Measurements from ENCODE around the gene RUBCNL. TPM values are rescaled to one million over a fixed set of nuclear protein-coding genes. Genes with fewer than 3 reads are reported as not detected.

Gene RUBCNL
- total RNA-seq, 2 donors from 2014 or later = 0.13 to 5.8 TPM

GRCh38 chr13:46367617-46368327, 19.3 kb downstream of the RUBCNL start:
- Mint-ChIP-seq H3K4me3 (no peak overlapping the region), H3K36me3 (ENCODE audit: low read depth) (no peaks in the 10 kb centered on the region), H3K27me3 (peaks cover 27% of the 10 kb centered on the region), H3K27ac (no peak overlapping the region), H3K4me1 (peaks cover 3% of the 10 kb centered on the region)
- ATAC-seq (no peak), DNase-seq (no peak)
- H3K9me3 ChIP-seq (ENCODE audit: control insufficient read depth, low read length, poor library complexity, severe bottlenecking) = no peaks in the 10 kb centered on the region

GRCh38 chr13:46361276-46361934, 25.6 kb downstream of the RUBCNL start:
- DNase-seq (no peak), ATAC-seq (no peak)
- Mint-ChIP-seq H3K36me3 (ENCODE audit: low read depth) (no peaks in the 10 kb centered on the region), H3K4me1 (no peaks in the 10 kb centered on the region), H3K27ac (no peak overlapping the region), H3K27me3 (peaks cover 6% of the 10 kb centered on the region), H3K4me3 (no peak overlapping the region)
- H3K9me3 ChIP-seq (ENCODE audit: control insufficient read depth, low read length, poor library complexity, severe bottlenecking) = no peaks in the 10 kb centered on the region

GRCh38 chr13:46360604-46361003, 26.4 kb downstream of the RUBCNL start:
- Mint-ChIP-seq H3K4me1 (no peaks in the 10 kb centered on the region), H3K27me3 (no peaks in the 10 kb centered on the region), H3K27ac (no peak overlapping the region)

GRCh38 chr13:46359714-46360113, 27.3 kb downstream of the RUBCNL start:
- DNase-seq (no peak), ATAC-seq (no peak)
- no peak overlapping the region for H3K4me3 Mint-ChIP-seq
- H3K4me1 Mint-ChIP-seq = no peaks in the 10 kb centered on the region
- no peaks in the 10 kb centered on the region for H3K9me3 ChIP-seq (ENCODE audit: control insufficient read depth, low read length, poor library complexity, severe bottlenecking)
- H3K27ac Mint-ChIP-seq = no peak overlapping the region
- no peaks in the 10 kb centered on the region for H3K27me3 Mint-ChIP-seq
- no peaks in the 10 kb centered on the region for H3K36me3 Mint-ChIP-seq (ENCODE audit: low read depth)

More at GRCh38 chr13:46360604-46361003, 26.4 kb downstream of the RUBCNL start:
- no peak overlapping the region for H3K4me3 Mint-ChIP-seq
- H3K36me3 Mint-ChIP-seq (ENCODE audit: low read depth) = no peaks in the 10 kb centered on the region
- no peaks in the 10 kb centered on the region for H3K9me3 ChIP-seq (ENCODE audit: control insufficient read depth, low read length, poor library complexity, severe bottlenecking)
- no peak for DNase-seq
- ATAC-seq = no peak

- no peaks in the 10 kb centered on the region for H3K9me3 ChIP-seq (ENCODE audit: control insufficient read depth, low read length, poor library complexity, severe bottlenecking)
- no peaks in the 10 kb centered on the region for H3K36me3 Mint-ChIP-seq (ENCODE audit: low read depth)
- no peaks in the 10 kb centered on the region for H3K27me3 Mint-ChIP-seq
- DNase-seq (no peak), ATAC-seq (no peak)
- no peak overlapping the region for H3K27ac Mint-ChIP-seq
- no peaks in the 10 kb centered on the region for H3K4me1 Mint-ChIP-seq
- H3K4me3 Mint-ChIP-seq = no peak overlapping the region
Observed at GRCh38 chr13:46355901-46356590, 31.0 kb downstream of the RUBCNL start.

- Mint-ChIP-seq H3K4me1 (no peaks in the 10 kb centered on the region), H3K27me3 (no peaks in the 10 kb centered on the region), H3K27ac (no peak overlapping the region), H3K36me3 (ENCODE audit: low read depth) (no peaks in the 10 kb centered on the region), H3K4me3 (no peak overlapping the region)
- DNase-seq (no peak), ATAC-seq (peak; percentile 6)
- H3K9me3 ChIP-seq (ENCODE audit: control insufficient read depth, low read length, poor library complexity, severe bottlenecking) = no peaks in the 10 kb centered on the region
Observed at GRCh38 chr13:46355088-46355468, 32.0 kb downstream of the RUBCNL start.

- H3K9me3 ChIP-seq (ENCODE audit: control insufficient read depth, low read length, poor library complexity, severe bottlenecking) = no peaks in the 10 kb centered on the region
- Mint-ChIP-seq H3K27me3 (no peaks in the 10 kb centered on the region), H3K27ac (no peak overlapping the region), H3K4me1 (no peaks in the 10 kb centered on the region), H3K36me3 (ENCODE audit: low read depth) (no peaks in the 10 kb centered on the region), H3K4me3 (no peak overlapping the region)
- DNase-seq (no peak), ATAC-seq (peak; percentile 73)
Observed at GRCh38 chr13:46354156-46355087, 32.6 kb downstream of the RUBCNL start.

GRCh38 chr13:46352805-46353204, 34.2 kb downstream of the RUBCNL start:
- Mint-ChIP-seq H3K27ac (no peak overlapping the region), H3K4me3 (no peak overlapping the region), H3K4me1 (no peaks in the 10 kb centered on the region), H3K27me3 (peaks cover 1% of the 10 kb centered on the region), H3K36me3 (ENCODE audit: low read depth) (peaks cover 2% of the 10 kb centered on the region)
- DNase-seq = no peak
- no peak for ATAC-seq
- no peaks in the 10 kb centered on the region for H3K9me3 ChIP-seq (ENCODE audit: control insufficient read depth, low read length, poor library complexity, severe bottlenecking)

- H3K36me3 Mint-ChIP-seq (ENCODE audit: low read depth) = peaks cover 2% of the 10 kb centered on the region
- no peak for ATAC-seq
- H3K4me3 Mint-ChIP-seq = no peak overlapping the region
- DNase-seq = no peak
- no peaks in the 10 kb centered on the region for H3K9me3 ChIP-seq (ENCODE audit: control insufficient read depth, low read length, poor library complexity, severe bottlenecking)
- peaks cover 10% of the 10 kb centered on the region for H3K27me3 Mint-ChIP-seq
- H3K27ac Mint-ChIP-seq = no peak overlapping the region
- no peaks in the 10 kb centered on the region for H3K4me1 Mint-ChIP-seq
Observed at GRCh38 chr13:46350003-46350402, 37.0 kb downstream of the RUBCNL start.

GRCh38 chr13:46348961-46349360, 38.1 kb downstream of the RUBCNL start:
- Mint-ChIP-seq H3K27me3 (peaks cover 10% of the 10 kb centered on the region), H3K4me3 (no peak overlapping the region), H3K36me3 (ENCODE audit: low read depth) (peaks cover 2% of the 10 kb centered on the region), H3K4me1 (no peaks in the 10 kb centered on the region), H3K27ac (no peak overlapping the region)
- H3K9me3 ChIP-seq (ENCODE audit: control insufficient read depth, low read length, poor library complexity, severe bottlenecking) = no peaks in the 10 kb centered on the region
- ATAC-seq (no peak), DNase-seq (no peak)

- Mint-ChIP-seq H3K36me3 (ENCODE audit: low read depth) (peaks cover 2% of the 10 kb centered on the region), H3K27me3 (peaks cover 10% of the 10 kb centered on the region), H3K4me3 (no peak overlapping the region), H3K27ac (no peak overlapping the region), H3K4me1 (no peaks in the 10 kb centered on the region)
- H3K9me3 ChIP-seq (ENCODE audit: control insufficient read depth, low read length, poor library complexity, severe bottlenecking) = no peaks in the 10 kb centered on the region
- DNase-seq (no peak), ATAC-seq (no peak)
Observed at GRCh38 chr13:46347277-46347676, 39.8 kb downstream of the RUBCNL start.

GRCh38 chr13:46345866-46346265, 41.2 kb downstream of the RUBCNL start:
- H3K4me3 Mint-ChIP-seq = no peak overlapping the region

GRCh38 chr13:46345398-46345797, 41.7 kb downstream of the RUBCNL start:
- no peaks in the 10 kb centered on the region for H3K9me3 ChIP-seq (ENCODE audit: control insufficient read depth, low read length, poor library complexity, severe bottlenecking)
- H3K36me3 Mint-ChIP-seq (ENCODE audit: low read depth) = peaks cover 2% of the 10 kb centered on the region
- peaks cover 10% of the 10 kb centered on the region for H3K27me3 Mint-ChIP-seq
- DNase-seq = no peak
- peaks cover 11% of the 10 kb centered on the region for H3K4me1 Mint-ChIP-seq
- ATAC-seq = no peak
- H3K4me3 Mint-ChIP-seq = no peak overlapping the region
- no peak overlapping the region for H3K27ac Mint-ChIP-seq

More at GRCh38 chr13:46345866-46346265, 41.2 kb downstream of the RUBCNL start:
- peaks cover 11% of the 10 kb centered on the region for H3K4me1 Mint-ChIP-seq
- ATAC-seq (no peak), DNase-seq (no peak)
- H3K36me3 Mint-ChIP-seq (ENCODE audit: low read depth) = peaks cover 2% of the 10 kb centered on the region
- no peaks in the 10 kb centered on the region for H3K9me3 ChIP-seq (ENCODE audit: control insufficient read depth, low read length, poor library complexity, severe bottlenecking)
- H3K27ac Mint-ChIP-seq = no peak overlapping the region
- H3K27me3 Mint-ChIP-seq = peaks cover 10% of the 10 kb centered on the region

Measured in T-helper 17 cell (primary cell).